Neural progenitor cell (in vitro differentiated cells): ENCODE measurements around the gene NUBPL. TPM values are rescaled to one million over a fixed set of nuclear protein-coding genes. Genes with fewer than 3 reads are reported as not detected.

ENCODE experiments used
- DNase-seq: peaks from one replicate; pipeline ENCODE4 v3.0.0-alpha.2; 2016; ENCODE audit warnings: low spot score
- H2AFZ ChIP-seq: fragments of 200-600 bp; sonication (generic); replicated peaks from 2 replicates; pipeline ENCODE4 v1.6.1; 2016; ENCODE audit warnings: antibody characterized with exemption
- H3F3A ChIP-seq: fragments of 200-600 bp; sonication (generic); 2 replicates; pipeline ENCODE4 v1.6.1; 2016; ENCODE audit warnings: antibody characterized with exemption, low read depth
- H3K27ac ChIP-seq: fragments of 200-600 bp; sonication (generic); 2 replicates; pipeline ENCODE4 v1.5.1; 2016; ENCODE audit warnings: mild to moderate bottlenecking
- H3K27me3 ChIP-seq: fragments of 200-600 bp; sonication (generic); 2 replicates; pipeline ENCODE4 v1.6.1; 2016; ENCODE audit warnings: mild to moderate bottlenecking, moderate library complexity
- H3K36me3 ChIP-seq: fragments of 200-600 bp; sonication (generic); 2 replicates; pipeline ENCODE4 v1.5.1; 2016
- H3K4me1 ChIP-seq: fragments of 200-600 bp; sonication (generic); 2 replicates; pipeline ENCODE4 v1.6.1; 2016; ENCODE audit warnings: mixed run types
- H3K4me2 ChIP-seq: fragments of 200-600 bp; sonication (generic); 2 replicates; pipeline ENCODE4 v1.6.1; 2016
- H3K4me3 ChIP-seq: fragments of 200-600 bp; sonication (generic); 2 replicates; pipeline ENCODE4 v1.5.1; 2016
- H3K79me2 ChIP-seq: fragments of 200-600 bp; sonication (generic); 2 replicates; pipeline ENCODE4 v1.6.1; 2016; ENCODE audit warnings: low read depth
- H3K9ac ChIP-seq: fragments of 200-600 bp; sonication (generic); 2 replicates; pipeline ENCODE4 v1.6.1; 2016
- H3K9me3 ChIP-seq: fragments of 200-600 bp; sonication (generic); 2 replicates; pipeline ENCODE4 v1.5.1; 2016; ENCODE audit warnings: low read depth
- H4K20me1 ChIP-seq: fragments of 200-600 bp; sonication (generic); 2 replicates; pipeline ENCODE4 v1.6.1; 2016; ENCODE audit warnings: low read depth
- H3K27ac Mint-ChIP-seq: 3 replicates; pipeline ENCODE4 v1.8.0; 2021; ENCODE audit warnings: mixed read lengths
- H3K27me3 Mint-ChIP-seq: 2 replicates; pipeline ENCODE4 v1.8.0; 2022; ENCODE audit warnings: low read depth, mild to moderate bottlenecking, inconsistent platforms, moderate library complexity, mixed read lengths; ENCODE audit not compliant: insufficient read depth
- H3K36me3 Mint-ChIP-seq: 3 replicates; pipeline ENCODE4 v1.8.0; 2021; ENCODE audit warnings: mixed read lengths
- H3K4me1 Mint-ChIP-seq: 3 replicates; pipeline ENCODE4 v1.8.0; 2021; ENCODE audit warnings: mixed read lengths
- H3K4me3 Mint-ChIP-seq: 3 replicates; pipeline ENCODE4 v1.8.0; 2021; ENCODE audit warnings: mild to moderate bottlenecking, moderate library complexity, mixed read lengths
- H3K9me3 Mint-ChIP-seq: 3 replicates; pipeline ENCODE4 v1.8.0; 2020; ENCODE audit warnings: mixed read lengths
- EZH2 ChIP-seq: fragments of 200-600 bp; sonication (generic); IDR thresholded peaks from 2 replicates; pipeline ENCODE4 v1.6.1; 2017; ENCODE audit warnings: antibody characterized with exemption, mild to moderate bottlenecking, moderate library complexity
- EZH2phosphoT487 ChIP-seq: fragments of 200-600 bp; sonication (generic); IDR thresholded peaks from 2 replicates; pipeline ENCODE4 v1.6.1; 2017; ENCODE audit warnings: antibody characterized with exemption
- total RNA-seq: library from RNA; depleted of rRNA; stranded (reverse); fragments of >200 nt; gene quantifications from 2 replicates; pipeline ENCODE4 v1.2.3, GENCODE V29; 2015; ENCODE audit warnings: low replicate concordance
- TF ChIP-seq, protein P1 (sequence below): fragments of 200-600 bp; sonication (generic); IDR thresholded peaks from 2 replicates; pipeline ENCODE4 v1.5.1; 2017; ENCODE audit warnings: antibody characterized with exemption, mild to moderate bottlenecking

Gene NUBPL
- total RNA-seq, 1 donor from 2014 or later: 29.3 TPM

DNA sequence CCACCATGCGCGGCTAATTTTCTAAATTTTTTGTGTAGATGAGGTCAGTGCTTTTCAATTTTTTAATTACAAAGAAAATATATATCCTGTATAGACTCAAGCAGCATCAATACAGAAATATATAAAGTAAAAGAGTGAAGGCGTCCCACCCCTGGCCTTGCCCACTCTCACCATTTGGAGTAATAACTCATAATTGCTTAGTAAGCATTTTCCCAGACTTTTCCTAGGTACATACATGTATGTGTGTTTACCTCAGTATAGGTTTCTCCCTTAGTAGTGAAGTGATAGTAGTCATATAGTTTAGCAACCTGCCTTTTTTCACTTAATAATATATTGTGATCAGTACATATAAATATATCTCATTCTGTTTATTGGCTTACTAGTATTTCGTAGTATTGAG, 200.1 kb downstream of the NUBPL start:
- no peak overlapping the region for H3K27ac Mint-ChIP-seq
- no peaks in the 10 kb centered on the region for H3K4me1 Mint-ChIP-seq
- Histone ChIP-seq H3K27ac (no peak overlapping the region), H3K9ac (no peak overlapping the region), H3K9me3 (no peaks in the 10 kb centered on the region), H3K4me1 (no peaks in the 10 kb centered on the region), H4K20me1 (no peaks in the 10 kb centered on the region), H3K27me3 (no peaks in the 10 kb centered on the region), H3K4me2 (no peak overlapping the region), H3F3A (no peaks in the 10 kb centered on the region), H3K79me2 (no peaks in the 10 kb centered on the region), H3K4me3 (no peak overlapping the region), H2AFZ (no peak overlapping the region), H3K36me3 (no peaks in the 10 kb centered on the region)
- no peak for DNase-seq
- no peaks in the 10 kb centered on the region for H3K9me3 Mint-ChIP-seq
- TF ChIP-seq EZH2 (no peak), EZH2phosphoT487 (no peak)
- TF ChIP-seq, protein P1, sequence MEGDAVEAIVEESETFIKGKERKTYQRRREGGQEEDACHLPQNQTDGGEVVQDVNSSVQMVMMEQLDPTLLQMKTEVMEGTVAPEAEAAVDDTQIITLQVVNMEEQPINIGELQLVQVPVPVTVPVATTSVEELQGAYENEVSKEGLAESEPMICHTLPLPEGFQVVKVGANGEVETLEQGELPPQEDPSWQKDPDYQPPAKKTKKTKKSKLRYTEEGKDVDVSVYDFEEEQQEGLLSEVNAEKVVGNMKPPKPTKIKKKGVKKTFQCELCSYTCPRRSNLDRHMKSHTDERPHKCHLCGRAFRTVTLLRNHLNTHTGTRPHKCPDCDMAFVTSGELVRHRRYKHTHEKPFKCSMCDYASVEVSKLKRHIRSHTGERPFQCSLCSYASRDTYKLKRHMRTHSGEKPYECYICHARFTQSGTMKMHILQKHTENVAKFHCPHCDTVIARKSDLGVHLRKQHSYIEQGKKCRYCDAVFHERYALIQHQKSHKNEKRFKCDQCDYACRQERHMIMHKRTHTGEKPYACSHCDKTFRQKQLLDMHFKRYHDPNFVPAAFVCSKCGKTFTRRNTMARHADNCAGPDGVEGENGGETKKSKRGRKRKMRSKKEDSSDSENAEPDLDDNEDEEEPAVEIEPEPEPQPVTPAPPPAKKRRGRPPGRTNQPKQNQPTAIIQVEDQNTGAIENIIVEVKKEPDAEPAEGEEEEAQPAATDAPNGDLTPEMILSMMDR: no peak
- no peaks in the 10 kb centered on the region for H3K27me3 Mint-ChIP-seq
- no peak overlapping the region for H3K4me3 Mint-ChIP-seq
- no peaks in the 10 kb centered on the region for H3K36me3 Mint-ChIP-seq

DNA sequence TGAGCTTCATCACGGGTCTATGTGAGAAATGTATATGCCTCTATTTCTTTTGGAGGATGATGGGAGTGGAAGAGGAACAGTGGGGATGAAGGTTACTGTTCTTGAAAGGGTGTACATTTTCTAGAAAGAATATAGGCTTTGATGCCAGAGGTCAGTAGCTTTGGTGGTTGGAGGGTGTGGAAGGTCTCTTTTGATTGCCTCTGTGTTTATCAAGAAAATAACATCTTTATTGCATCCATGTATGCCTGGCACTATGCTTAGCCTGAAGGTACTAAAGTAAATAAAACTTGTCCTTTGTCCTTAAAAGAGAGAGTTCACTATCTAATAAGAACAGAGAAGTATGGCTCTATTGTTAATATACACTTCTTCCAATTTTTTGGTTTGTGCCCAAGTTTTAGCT, 201.8 kb downstream of the NUBPL start:
- H3K27me3 ChIP-seq: no peaks in the 10 kb centered on the region
- H3K79me2 ChIP-seq: no peaks in the 10 kb centered on the region
- no peaks in the 10 kb centered on the region for H3K36me3 Mint-ChIP-seq
- no peak overlapping the region for H3K4me3 Mint-ChIP-seq
- no peaks in the 10 kb centered on the region for H3K27me3 Mint-ChIP-seq
- H3K9me3 Mint-ChIP-seq: no peaks in the 10 kb centered on the region
- DNase-seq: no peak
- H3K27ac ChIP-seq: no peak overlapping the region
- H3K4me2 ChIP-seq: no peak overlapping the region
- H3K9ac ChIP-seq: no peak overlapping the region
- no peaks in the 10 kb centered on the region for H3K4me1 Mint-ChIP-seq
- H3K9me3 ChIP-seq: no peaks in the 10 kb centered on the region
- H3K4me3 ChIP-seq: no peak overlapping the region
- no peaks in the 10 kb centered on the region for H4K20me1 ChIP-seq
- H3K27ac Mint-ChIP-seq: no peak overlapping the region
- H2AFZ ChIP-seq: no peak overlapping the region
- TF ChIP-seq EZH2 (no peak), EZH2phosphoT487 (no peak)
- TF ChIP-seq, protein P1: no peak
- H3K36me3 ChIP-seq: no peaks in the 10 kb centered on the region
- no peaks in the 10 kb centered on the region for H3K4me1 ChIP-seq
- H3F3A ChIP-seq: no peaks in the 10 kb centered on the region

DNA sequence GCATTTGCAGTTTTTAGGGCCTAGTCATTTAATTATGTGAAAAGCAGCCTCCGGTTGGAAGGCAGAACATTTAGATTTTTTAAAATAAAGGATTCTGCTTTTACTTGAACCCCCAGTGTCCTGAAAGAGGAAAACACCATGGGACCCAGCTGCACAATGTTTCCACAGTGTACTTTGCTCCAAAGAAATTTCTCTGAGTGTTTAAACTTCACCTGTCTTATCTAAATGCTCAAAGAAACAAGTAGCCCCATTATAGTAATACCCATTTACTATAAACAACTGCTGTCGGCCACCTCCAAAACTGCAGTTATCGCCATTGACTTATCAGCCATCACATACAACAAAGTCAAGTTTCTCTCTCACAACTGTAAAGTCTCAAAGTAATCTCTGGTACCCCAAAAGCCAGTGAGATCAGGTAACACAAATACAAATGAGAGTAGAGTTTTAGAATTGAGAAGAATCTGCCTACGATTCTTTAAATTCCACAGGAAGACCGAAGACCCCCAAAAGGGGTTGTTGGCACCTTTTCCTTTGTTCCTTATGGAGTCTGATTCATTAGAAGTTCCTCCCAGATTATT, 205.2 kb downstream of the NUBPL start:
- H2AFZ ChIP-seq: no peak overlapping the region
- H3K4me2 ChIP-seq: no peak overlapping the region
- H3F3A ChIP-seq: no peaks in the 10 kb centered on the region
- H3K4me3 ChIP-seq: no peak overlapping the region
- H3K27ac ChIP-seq: no peak overlapping the region
- Mint-ChIP-seq H3K27me3 (no peaks in the 10 kb centered on the region), H3K9me3 (no peaks in the 10 kb centered on the region), H3K36me3 (no peaks in the 10 kb centered on the region), H3K27ac (no peak overlapping the region), H3K4me3 (no peak overlapping the region), H3K4me1 (no peaks in the 10 kb centered on the region)
- no peaks in the 10 kb centered on the region for H3K9me3 ChIP-seq
- DNase-seq: no peak
- no peaks in the 10 kb centered on the region for H3K4me1 ChIP-seq
- H3K79me2 ChIP-seq: no peaks in the 10 kb centered on the region
- no peaks in the 10 kb centered on the region for H4K20me1 ChIP-seq
- no peaks in the 10 kb centered on the region for H3K27me3 ChIP-seq
- TF ChIP-seq EZH2phosphoT487 (no peak), EZH2 (no peak)
- TF ChIP-seq, protein P1: no peak
- no peak overlapping the region for H3K9ac ChIP-seq
- no peaks in the 10 kb centered on the region for H3K36me3 ChIP-seq
